A549 (cell line): ENCODE results near the gene PPP1R2C. TPM values are rescaled to one million over a fixed set of nuclear protein-coding genes. Genes with fewer than 3 reads are reported as not detected.
A peak's percentile ranks its signal among the peaks of the same experiment; 100 is the strongest.

ENCODE experiments used
- ATAC-seq, 2 experiments: fragments of 200-7000 bp in 1 of 2; fragments of >200 bp in 1 of 2; cut with Nextera tagmentation in 1 of 2; cut with Tn5 transposase in 1 of 2; 3 replicates each; pipeline versions ENCODE4 v1.8.0 to v1.9.1; 2018 to 2020; ENCODE audit warnings: mild to moderate bottlenecking in 1 of 2, moderate library complexity in 1 of 2
- CTCF ChIA-PET: fragments of 300-600 bp; sonication (Branson Sonifier 250); formaldehyde crosslinking; extraction: SDS; loops from one replicate; lab custom pipeline; 2021; ENCODE audit warnings: antibody characterized with exemption, inconsistent platforms; lab: Yijun Ruan, JAX
- POLR2A ChIA-PET: fragments of 350-600 bp; formaldehyde crosslinking; extraction: SDS; loops from one replicate; lab custom pipeline; 2021; ENCODE audit warnings: antibody characterized with exemption, inconsistent platforms; lab: Yijun Ruan, JAX
- DNase-seq, 2 experiments: peaks; one replicate each; pipeline versions ENCODE4 v3.0.0 to v3.0.0-alpha.2; 2011 to 2016; ENCODE audit warnings: low read depth in 1 of 2, low spot score in 1 of 2
- FAIRE-seq: peaks from 2 replicates; lab custom pipeline; 2011; peaks lifted over from hg19 to GRCh38; lab: Jason Lieb, UNC
- H3K27ac ChIP-seq, 2 experiments: fragments of >200 bp; sonication (Bioruptor Twin); formaldehyde crosslinking; 3 replicates each; pipeline ENCODE4 v1.5.1; 2016 to 2017
- H3K4me1 ChIP-seq: fragments of >200 bp; sonication (Bioruptor Twin); formaldehyde crosslinking; 3 replicates; pipeline ENCODE4 v1.6.1; 2016
- H3K4me2 ChIP-seq: fragments of >200 bp; sonication (Bioruptor Twin); formaldehyde crosslinking; 3 replicates; pipeline ENCODE4 v1.6.1; 2016
- H3K4me3 ChIP-seq: fragments of >200 bp; sonication (Bioruptor Twin); formaldehyde crosslinking; 3 replicates; pipeline ENCODE4 v1.5.1; 2016
- H3K9me3 ChIP-seq: fragments of >200 bp; sonication (Bioruptor Twin); formaldehyde crosslinking; 3 replicates; pipeline ENCODE4 v1.6.1; 2016
- CHD2 ChIP-seq: fragments of 150-350 bp; IDR thresholded peaks from 2 replicates; pipeline ENCODE4 v1.6.1; 2014; ENCODE audit warnings: low read length; ENCODE audit not compliant: partially characterized antibody
- EHMT2 ChIP-seq: fragments of 200-600 bp; sonication (generic); IDR thresholded peaks from 2 replicates; pipeline ENCODE4 v1.6.1; 2016; ENCODE audit warnings: antibody characterized with exemption, low read depth, mild to moderate bottlenecking, moderate library complexity
- ELK1 ChIP-seq: fragments of 150-350 bp; IDR thresholded peaks from 2 replicates; pipeline ENCODE4 v1.6.1; 2014; ENCODE audit warnings: low read depth, mild to moderate bottlenecking, low read length
- FOSB ChIP-seq: fragments of 250-450 bp; sonication (Bioruptor Pico); IDR thresholded peaks from 2 replicates; pipeline ENCODE4 v1.5.0; 2020; ENCODE audit warnings: mild to moderate bottlenecking, moderate library complexity
- GATA3 ChIP-seq: IDR thresholded peaks from 2 replicates; pipeline ENCODE4 v1.6.1; 2012; ENCODE audit warnings: borderline replicate concordance
- HDAC2 ChIP-seq: fragments of 200-600 bp; sonication (generic); IDR thresholded peaks from 2 replicates; pipeline ENCODE4 v1.6.1; 2016
- HES2 ChIP-seq: fragments of >200 bp; sonication (Bioruptor Twin); formaldehyde crosslinking; IDR thresholded peaks from 2 replicates; pipeline ENCODE4 v1.6.1; 2016
- HEYL ChIP-seq: fragments of 250-450 bp; sonication (Bioruptor Pico); IDR thresholded peaks from 2 replicates; pipeline ENCODE4 v1.8.0; 2021; ENCODE audit warnings: mild to moderate bottlenecking, moderate library complexity
- JUN ChIP-seq, 2 experiments: fragments of >200 bp; sonication (Bioruptor Twin); formaldehyde crosslinking; IDR thresholded peaks; 2 replicates in 1 of 2; 3 replicates in 1 of 2; pipeline ENCODE4 v1.6.1; 2016 to 2017
- JUNB ChIP-seq: fragments of >200 bp; sonication (Bioruptor Twin); formaldehyde crosslinking; IDR thresholded peaks from 2 replicates; pipeline ENCODE4 v1.6.1; 2016
- KDM1A ChIP-seq: fragments of 200-600 bp; sonication (generic); IDR thresholded peaks from 2 replicates; pipeline ENCODE4 v1.6.1; 2016; ENCODE audit warnings: low read depth, mild to moderate bottlenecking
- KDM5A ChIP-seq: fragments of 200-600 bp; sonication (generic); IDR thresholded peaks from 2 replicates; pipeline ENCODE4 v1.6.1; 2016; ENCODE audit warnings: antibody characterized with exemption, mild to moderate bottlenecking
- MAFK ChIP-seq: fragments of 450-650 bp; IDR thresholded peaks from 2 replicates; pipeline ENCODE4 v1.6.1; 2014; ENCODE audit not compliant: partially characterized antibody
- MAZ ChIP-seq: fragments of 150-350 bp; IDR thresholded peaks from 2 replicates; pipeline ENCODE4 v1.6.1; 2014; ENCODE audit warnings: antibody characterized with exemption, low read depth, low read length, borderline replicate concordance
- MYC ChIP-seq: IDR thresholded peaks from 2 replicates; pipeline ENCODE4 v1.6.1; 2012; ENCODE audit warnings: mild to moderate bottlenecking, inconsistent platforms, low read length, improper control_type of control experiment, borderline replicate concordance
- NPAS2 ChIP-seq: fragments of 250-450 bp; sonication (Bioruptor Pico); IDR thresholded peaks from 2 replicates; pipeline ENCODE4 v1.8.0; 2022; ENCODE audit warnings: mild to moderate bottlenecking, moderate library complexity, borderline replicate concordance
- NR3C1 ChIP-seq: fragments of >200 bp; sonication (Bioruptor Twin); formaldehyde crosslinking; IDR thresholded peaks from 3 replicates; pipeline ENCODE4 v1.6.1; 2017
- POLR2A ChIP-seq: IDR thresholded peaks from 2 replicates; pipeline ENCODE4 v1.6.1; 2012; ENCODE audit warnings: mild to moderate bottlenecking, low read length
- RFX5 ChIP-seq: fragments of 450-650 bp; IDR thresholded peaks from 2 replicates; pipeline ENCODE4 v1.7.1; 2014; ENCODE audit warnings: antibody characterized with exemption, mild to moderate bottlenecking, moderate library complexity
- TFCP2L1 ChIP-seq: fragments of 250-450 bp; sonication (Bioruptor Pico); IDR thresholded peaks from 2 replicates; pipeline ENCODE4 v1.5.0; 2021; ENCODE audit warnings: mild to moderate bottlenecking
- USF2 ChIP-seq: fragments of 450-650 bp; IDR thresholded peaks from 2 replicates; pipeline ENCODE4 v1.6.1; 2014; ENCODE audit warnings: antibody characterized with exemption
- ZC3H11A ChIP-seq: fragments of 450-650 bp; IDR thresholded peaks from 2 replicates; pipeline ENCODE4 v1.6.1; 2014; ENCODE audit warnings: antibody characterized with exemption, mild to moderate bottlenecking
- WGBS: methylation state at CpG from one replicate; pipeline ENCODE4 v1.1.6; 2017; ENCODE audit errors: missing lambda C conversion rate; 5-methylcytosine and 5-hydroxymethylcytosine counted together
- polyA plus RNA-seq, 4 experiments: library from polyadenylated mRNA; depleted of rRNA in 3 of 4; stranded (reverse); fragments of >200 nt; fragmentation: RNase III in 1 of 4; extraction: RNeasy Plus Mini Kit Qiagen cat#74134 plus additional on column Dnase treatment in 1 of 4; gene quantifications; 2 replicates in 3 of 4; 3 replicates in 1 of 4; pipeline ENCODE4 v1.2.3, GENCODE V29; 2011 to 2017
- TF ChIP-seq, protein P1 (sequence below): fragments of 250-450 bp; sonication (Bioruptor Pico); IDR thresholded peaks from 2 replicates; pipeline ENCODE4 v1.5.0; 2020; ENCODE audit warnings: low read depth, mild to moderate bottlenecking, moderate library complexity

PPP1R2C gene
- polyA plus RNA-seq, 2 of the 4 experiments (the other 2 are of a cell fraction): not detected

DNA sequence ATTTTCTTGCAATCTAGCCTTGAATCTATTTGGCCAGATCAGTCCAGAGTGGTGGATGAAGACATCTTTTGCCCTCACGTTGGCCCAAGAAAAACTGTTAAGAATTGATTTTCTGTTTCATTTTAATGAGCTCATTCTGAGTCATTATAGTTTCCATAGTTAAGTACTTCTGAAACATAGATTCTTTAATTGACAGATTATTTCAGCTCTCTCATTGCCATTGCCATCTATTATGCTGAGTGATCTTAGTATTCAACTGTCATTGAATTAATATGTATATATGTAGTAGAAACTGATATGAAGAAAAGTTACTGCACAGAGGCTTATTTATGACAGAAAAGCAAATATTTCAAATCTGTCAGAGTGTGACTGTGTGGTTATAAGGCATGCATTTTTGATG, 45.5 kb upstream of the PPP1R2C start:
- Histone ChIP-seq H3K27ac (no peak overlapping the region), H3K4me1 (no peaks in the 10 kb centered on the region)
- TF ChIP-seq HEYL: no peak
- no peak for TF ChIP-seq EHMT2
- no peak for TF ChIP-seq ELK1
- no peak for TF ChIP-seq MAZ
- TF ChIP-seq, all 56 proteins: peak for 0
- Histone ChIP-seq H3K4me2 (no peak overlapping the region), H3K4me3 (no peak overlapping the region), H3K9me3 (no peaks in the 10 kb centered on the region)
- ATAC-seq (no peak), DNase-seq (no peak), FAIRE-seq (no peak)
- ChIA-PET CTCF (no interaction called here), POLR2A (no interaction called here)
- WGBS: 0% methylated on average over 1 of the region's 1 CpG

GRCh38 chrX:42821803-42822443, 44.0 kb upstream of the PPP1R2C start:
- 21% methylated on average over 6 of the region's 7 CpGs for WGBS
- POLR2A ChIA-PET: no interaction called here

DNA sequence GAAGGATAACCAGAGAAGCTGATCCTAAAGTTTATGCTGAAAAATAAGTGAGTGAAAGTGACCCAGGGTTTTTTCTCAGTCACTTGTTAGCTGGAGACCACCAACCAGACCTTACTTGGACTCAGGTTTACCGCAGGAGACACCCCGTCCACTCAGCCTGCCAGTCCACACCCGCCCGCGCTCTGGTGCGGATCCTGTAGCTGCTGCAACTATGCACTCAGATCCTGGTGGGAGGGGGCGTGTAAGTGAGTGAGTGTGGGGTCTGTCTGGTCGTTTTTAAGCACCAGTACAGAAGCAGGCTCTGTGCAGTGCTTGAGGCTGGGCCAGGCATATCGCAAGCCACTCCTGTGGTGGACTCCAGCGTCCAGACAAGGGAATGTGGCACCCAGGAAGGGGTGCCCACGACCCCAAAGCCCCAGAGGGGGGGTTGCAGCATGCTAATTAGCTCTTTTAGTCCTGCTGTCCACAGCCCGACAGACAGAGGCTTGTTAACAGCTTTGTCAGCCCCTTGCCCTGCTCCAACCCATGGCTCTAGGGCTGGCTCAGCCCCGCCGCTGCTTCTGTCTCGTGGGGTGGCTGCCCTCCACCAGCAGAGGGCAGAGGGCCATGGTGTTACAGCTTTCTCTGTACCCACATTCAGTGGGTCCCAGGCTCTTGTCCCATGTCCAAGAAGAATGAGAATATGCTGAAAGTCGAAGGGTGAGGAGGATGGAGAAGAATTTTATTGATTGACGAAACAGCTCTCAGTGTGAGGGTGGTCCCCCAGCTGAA, 40.4 kb upstream of the PPP1R2C start:
- TF ChIP-seq CHD2 (no peak), TFCP2L1 (CRISPR knock-in tag) (no peak), MYC (no peak)
- DNase-seq (no peak), ATAC-seq (no peak), FAIRE-seq (peak; percentile 23)
- ChIA-PET CTCF (no interaction called here), POLR2A (no interaction called here)
- H3K9me3 ChIP-seq: no peaks in the 10 kb centered on the region
- 12% methylated on average over 13 of the region's 17 CpGs for WGBS
- H3K4me3 ChIP-seq: no peak overlapping the region
- no peak overlapping the region for H3K4me2 ChIP-seq
- no peaks in the 10 kb centered on the region for H3K4me1 ChIP-seq
- H3K27ac ChIP-seq: no peak overlapping the region

More at GRCh38 chrX:42821803-42822443, 44.0 kb upstream of the PPP1R2C start:
- ATAC-seq (no peak), DNase-seq (no peak), FAIRE-seq (no peak)
- H3K4me3 ChIP-seq: no peak overlapping the region
- H3K4me2 ChIP-seq: no peak overlapping the region
- no peak for TF ChIP-seq HDAC2
- no peak for TF ChIP-seq RFX5
- no peak for TF ChIP-seq ZC3H11A
- no peak for TF ChIP-seq HEYL
- TF ChIP-seq USF2: no peak
- TF ChIP-seq JUN (IDR thresholded peaks at IDR 0.05): no peak
- TF ChIP-seq KDM5A: no peak
- H3K9me3 ChIP-seq: no peaks in the 10 kb centered on the region
- CTCF ChIA-PET: no interaction called here
- H3K4me1 ChIP-seq: no peaks in the 10 kb centered on the region
- H3K27ac ChIP-seq: no peak overlapping the region

DNA sequence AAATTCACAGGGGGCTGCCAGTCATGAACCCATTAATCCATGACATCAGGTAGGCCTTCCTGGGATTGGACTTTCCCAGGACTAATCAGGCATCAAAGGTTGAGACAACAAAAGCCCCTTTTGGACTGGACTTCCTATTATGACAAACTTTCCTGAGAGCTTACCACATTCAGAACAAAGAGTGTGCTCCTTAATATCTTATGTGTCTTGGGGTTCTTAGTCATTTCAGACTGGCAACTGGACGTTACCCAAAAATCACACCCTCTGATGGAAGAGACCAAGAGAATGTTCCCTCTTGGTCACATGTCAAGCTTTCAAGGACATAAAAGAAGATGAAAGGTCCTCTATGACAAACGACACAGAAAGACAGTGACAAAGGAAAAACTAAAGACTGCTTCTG, 31.6 kb upstream of the PPP1R2C start:
- no peak for FAIRE-seq

DNA sequence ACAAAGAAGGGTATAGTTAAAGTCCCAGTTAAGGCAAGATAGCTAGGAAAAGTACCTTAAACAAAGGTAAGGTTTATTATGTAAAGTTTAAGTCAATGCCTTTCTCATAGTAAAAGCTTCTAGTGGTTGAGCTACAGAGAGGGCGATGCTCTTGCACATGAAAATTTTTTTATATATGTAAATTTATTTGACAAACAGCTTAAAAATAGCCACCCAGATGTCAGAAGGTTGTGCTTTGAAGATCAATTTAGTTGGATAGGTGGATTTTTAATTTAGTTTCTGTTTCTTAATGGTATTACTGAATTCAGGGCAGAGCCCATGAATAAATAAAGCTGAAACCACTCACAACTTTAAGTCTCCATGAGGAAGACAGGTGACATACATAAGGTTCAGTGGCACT, 29.4 kb upstream of the PPP1R2C start:
- no peak overlapping the region for H3K4me2 ChIP-seq
- TF ChIP-seq, protein P1, sequence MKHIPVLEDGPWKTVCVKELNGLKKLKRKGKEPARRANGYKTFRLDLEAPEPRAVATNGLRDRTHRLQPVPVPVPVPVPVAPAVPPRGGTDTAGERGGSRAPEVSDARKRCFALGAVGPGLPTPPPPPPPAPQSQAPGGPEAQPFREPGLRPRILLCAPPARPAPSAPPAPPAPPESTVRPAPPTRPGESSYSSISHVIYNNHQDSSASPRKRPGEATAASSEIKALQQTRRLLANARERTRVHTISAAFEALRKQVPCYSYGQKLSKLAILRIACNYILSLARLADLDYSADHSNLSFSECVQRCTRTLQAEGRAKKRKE (CRISPR knock-in tag): no peak
- TF ChIP-seq JUNB (no peak), MAFK (no peak), EHMT2 (no peak), NR3C1 (no peak), TFCP2L1 (CRISPR knock-in tag) (no peak), NPAS2 (CRISPR knock-in tag) (no peak), HES2 (no peak), CHD2 (no peak), FOSB (CRISPR knock-in tag) (no peak), ELK1 (no peak), KDM1A (no peak)
- TF ChIP-seq, all 56 proteins: peak for 0
- ChIA-PET POLR2A (no interaction called here), CTCF (no interaction called here)
- no peaks in the 10 kb centered on the region for H3K9me3 ChIP-seq
- no peak for FAIRE-seq
- H3K4me1 ChIP-seq: no peaks in the 10 kb centered on the region
- no peak for ATAC-seq
- 39% methylated on average over 1 of the region's 1 CpG for WGBS
- no peak for DNase-seq
- no peak overlapping the region for H3K4me3 ChIP-seq
- H3K27ac ChIP-seq: no peak overlapping the region

More for the DNA sequence above, 31.6 kb upstream of the PPP1R2C start:
- no peak for DNase-seq
- ATAC-seq: no peak
- ChIA-PET POLR2A (no interaction called here), CTCF (no interaction called here)
- Histone ChIP-seq H3K4me2 (no peak overlapping the region), H3K4me1 (no peaks in the 10 kb centered on the region), H3K27ac (no peak overlapping the region), H3K9me3 (no peaks in the 10 kb centered on the region), H3K4me3 (no peak overlapping the region)
- TF ChIP-seq POLR2A: no peak
- TF ChIP-seq GATA3: no peak
- WGBS: 0% methylated on average over 2 of the region's 2 CpGs
